ENCODE results near the gene LRRC75A. TPM values are rescaled to one million over a fixed set of nuclear protein-coding genes. Genes with fewer than 3 reads are reported as not detected.

The LRRC75A gene
- total and polyA plus RNA-seq, 2 of the 13 experiments (the other 11 are each of a cell fraction or from before 2014, with no cell fraction given) = 0.03 TPM; not detected in 1

GRCh38 chr17:16467886-16468285 lies 24.1 kb downstream of the LRRC75A start:
- no peak overlapping the region for H3K27ac ChIP-seq (ENCODE audit: extremely low read length, insufficient read depth, low read length)
- ATAC-seq (no peak), FAIRE-seq (no peak), DNase-seq (ENCODE audit: low spot score) (no peak)
- WGBS (ENCODE audit: low lambda C conversion rate) = 95% methylated on average over 3 of the region's 3 CpGs
- H3K79me2 ChIP-seq (ENCODE audit: insufficient read depth, low read length) = no peaks in the 10 kb centered on the region
- H3K4me3 ChIP-seq (replicated peaks in 1 of 3; ENCODE audit: insufficient read depth in 1 of 3, low read depth in 2 of 3, low read length in 3 of 3) = no peak overlapping the region
- peaks cover 4 to 18% of the 10 kb centered on the region in 2 experiments; a peak in 3 of 5 replicates for H3K27me3 ChIP-seq (ENCODE audit: control insufficient read depth in 1 of 2, insufficient read depth in 2 of 2, low read length in 2 of 2)
- no TSS peak for BruUV-seq (replicated peaks)
- ChIA-PET CTCF (ENCODE audit: low intra/inter-chr PET ratio, low total read pairs) (no interaction called here), POLR2A (interaction anchor here (1.7 kb wide), 1 partner anchor 29 kb away, joined by 4 read pairs; no protein-coding TSS in a partner anchor)
- in situ Hi-C loops (cut with HindIII; ENCODE audit: extremely low pct_ligation_motif_present, low pct_unique_long_range_greater_than_20kb) = no loop called here
- H3K9me3 ChIP-seq (ENCODE audit: low read length) = no peaks in the 10 kb centered on the region
- no peak overlapping the region for H2AFZ ChIP-seq (ENCODE audit: low read length)
- no peak overlapping the region for H3K9ac ChIP-seq (ENCODE audit: insufficient read depth, low read depth, low read length)
- TF ChIP-seq MBNL3 (CRISPR knock-in tag; conservative IDR thresholded peaks at IDR 0.05) = no peak
- no peak for TF ChIP-seq ATF7 (IDR thresholded peaks at IDR 0.05)
- no peak for TF ChIP-seq ATF7 (CRISPR knock-in tag; IDR thresholded peaks at IDR 0.05)
- TF ChIP-seq ZBTB3 (CRISPR knock-in tag; IDR thresholded peaks at IDR 0.05; ENCODE audit: borderline replicate concordance, low read depth) = no peak
- no peak for TF ChIP-seq ZNF383 (CRISPR knock-in tag; IDR thresholded peaks at IDR 0.05; ENCODE audit: borderline replicate concordance)
- no peak for TF ChIP-seq KDM5A (IDR thresholded peaks at IDR 0.05; ENCODE audit: borderline replicate concordance, low read length)
- TF ChIP-seq ZNF83 (CRISPR knock-in tag; IDR thresholded peaks at IDR 0.05; ENCODE audit: borderline replicate concordance) = no peak
- no peak for TF ChIP-seq ZSCAN29 (CRISPR knock-in tag; conservative IDR thresholded peaks at IDR 0.05)
- TF ChIP-seq TBX2 (CRISPR knock-in tag; IDR thresholded peaks at IDR 0.05; ENCODE audit: borderline replicate concordance) = no peak
- no peak for TF ChIP-seq TERF1 (CRISPR knock-in tag; IDR thresholded peaks at IDR 0.05)
- no peak for TF ChIP-seq TGIF2 (CRISPR knock-in tag; IDR thresholded peaks at IDR 0.05)
- TF ChIP-seq MED8 (CRISPR knock-in tag; IDR thresholded peaks at IDR 0.05; ENCODE audit: insufficient replicate concordance) = no peak
- no peak for TF ChIP-seq RXRB (CRISPR knock-in tag; IDR thresholded peaks at IDR 0.05; ENCODE audit: borderline replicate concordance)
- TF ChIP-seq PHB2 (IDR thresholded peaks at IDR 0.05; ENCODE audit: partially characterized antibody) = no peak
- no peak for TF ChIP-seq SNAPC2 (CRISPR knock-in tag; IDR thresholded peaks at IDR 0.05)
- TF ChIP-seq, protein P1, sequence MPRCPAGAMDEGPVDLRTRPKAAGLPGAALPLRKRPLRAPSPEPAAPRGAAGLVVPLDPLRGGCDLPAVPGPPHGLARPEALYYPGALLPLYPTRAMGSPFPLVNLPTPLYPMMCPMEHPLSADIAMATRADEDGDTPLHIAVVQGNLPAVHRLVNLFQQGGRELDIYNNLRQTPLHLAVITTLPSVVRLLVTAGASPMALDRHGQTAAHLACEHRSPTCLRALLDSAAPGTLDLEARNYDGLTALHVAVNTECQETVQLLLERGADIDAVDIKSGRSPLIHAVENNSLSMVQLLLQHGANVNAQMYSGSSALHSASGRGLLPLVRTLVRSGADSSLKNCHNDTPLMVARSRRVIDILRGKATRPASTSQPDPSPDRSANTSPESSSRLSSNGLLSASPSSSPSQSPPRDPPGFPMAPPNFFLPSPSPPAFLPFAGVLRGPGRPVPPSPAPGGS (CRISPR knock-in tag; IDR thresholded peaks at IDR 0.05) = no peak
- peaks cover 2% of the 10 kb centered on the region; the same call in 1 of the 2 replicates for H4K20me1 ChIP-seq (ENCODE audit: insufficient read depth, low read length)
- no peaks in the 10 kb centered on the region for H3K36me3 ChIP-seq (replicated peaks in 1 of 2; ENCODE audit: control insufficient read depth in 1 of 2, insufficient read depth in 2 of 2, low read length in 2 of 2)
- H3K4me1 ChIP-seq (ENCODE audit: insufficient read depth, low read length) = peaks cover 66% of the 10 kb centered on the region
- intact Hi-C loops (cut with micrococcal nuclease; ENCODE audit: unreplicated experiment) = loop anchor here (5.0 kb wide), 1 partner anchor 54 kb away; no protein-coding TSS in a partner anchor
- no peak overlapping the region for H3K4me2 ChIP-seq (ENCODE audit: low read depth, low read length)
